Trophoblast cell (in vitro differentiated cells and primary cell): ENCODE results near the gene SUFU.

Experiments used
- DNase-seq, 2 donors: peaks; one replicate each; pipeline ENCODE4 v3.0.0-alpha.2; 2016
- H2AFZ ChIP-seq: 2 replicates; pipeline ENCODE4 v1.6.1; 2013; ENCODE audit warnings: low read length, moderate library complexity, mild to moderate bottlenecking; ENCODE audit not compliant: insufficient read depth, poor library complexity
- H2AK5ac ChIP-seq: 2 replicates; pipeline ENCODE4 v1.6.1; 2013; ENCODE audit warnings: mild to moderate bottlenecking, low read length
- H2BK120ac ChIP-seq: 2 replicates; pipeline ENCODE4 v1.6.1; 2013; ENCODE audit warnings: low read length, mild to moderate bottlenecking, moderate library complexity; ENCODE audit not compliant: insufficient read depth, poor library complexity
- H2BK12ac ChIP-seq: 2 replicates; pipeline ENCODE4 v1.6.1; 2013; ENCODE audit warnings: mild to moderate bottlenecking, low read length, moderate library complexity
- H2BK5ac ChIP-seq: 2 replicates; pipeline ENCODE4 v1.6.1; 2013; ENCODE audit warnings: low read length, low read depth, moderate library complexity, mild to moderate bottlenecking; ENCODE audit not compliant: poor library complexity
- H3K14ac ChIP-seq: 2 replicates; pipeline ENCODE4 v1.6.1; 2013; ENCODE audit warnings: mild to moderate bottlenecking, low read length
- H3K18ac ChIP-seq: 2 replicates; pipeline ENCODE4 v1.6.1; 2013; ENCODE audit warnings: mild to moderate bottlenecking, low read length
- H3K23ac ChIP-seq: 2 replicates; pipeline ENCODE4 v1.6.1; 2013; ENCODE audit warnings: low read length
- H3K27ac ChIP-seq: 2 replicates; pipeline ENCODE4 v1.5.1; 2013; ENCODE audit warnings: low read depth, mild to moderate bottlenecking, inconsistent platforms, low read length, moderate library complexity
- H3K27me3 ChIP-seq: 2 replicates; pipeline ENCODE4 v1.6.1; 2013; ENCODE audit warnings: inconsistent platforms, mild to moderate bottlenecking, low read length, moderate library complexity; ENCODE audit not compliant: insufficient read depth
- H3K36me3 ChIP-seq, 2 experiments: 1 replicate in 1 of 2; 2 replicates in 1 of 2; pipeline ENCODE4 v1.6.1; 2013; ENCODE audit warnings: low read length in 2 of 2, mild to moderate bottlenecking in 2 of 2, moderate library complexity in 1 of 2; ENCODE audit not compliant: insufficient read depth in 2 of 2, control insufficient read depth in 1 of 2
- H3K4ac ChIP-seq: 2 replicates; pipeline ENCODE4 v1.6.1; 2013; ENCODE audit warnings: low read depth, mild to moderate bottlenecking, low read length, moderate library complexity
- H3K4me1 ChIP-seq, 2 experiments: 1 replicate in 1 of 2; 2 replicates in 1 of 2; pipeline ENCODE4 v1.6.1; 2013; ENCODE audit warnings: low read length in 2 of 2, mild to moderate bottlenecking in 2 of 2, moderate library complexity in 1 of 2; ENCODE audit not compliant: insufficient read depth in 2 of 2, control insufficient read depth in 1 of 2
- H3K4me2 ChIP-seq: 2 replicates; pipeline ENCODE4 v1.6.1; 2013; ENCODE audit warnings: inconsistent platforms, mild to moderate bottlenecking, low read length, moderate library complexity
- H3K4me3 ChIP-seq: 2 replicates; pipeline ENCODE4 v1.5.1; 2013; ENCODE audit warnings: mild to moderate bottlenecking, low read depth, low read length, inconsistent platforms
- H3K79me1 ChIP-seq: one replicate; pipeline ENCODE4 v1.6.1; 2013; ENCODE audit warnings: low read length
- H3K79me2 ChIP-seq: 2 replicates; pipeline ENCODE4 v1.6.1; 2013; ENCODE audit warnings: low read length, mild to moderate bottlenecking; ENCODE audit not compliant: control insufficient read depth, insufficient read depth, poor library complexity
- H3K9ac ChIP-seq: 2 replicates; pipeline ENCODE4 v1.6.1; 2013; ENCODE audit warnings: mild to moderate bottlenecking, low read length
- H3K9me3 ChIP-seq: 2 replicates; pipeline ENCODE4 v1.6.1; 2013; ENCODE audit warnings: low read depth, mild to moderate bottlenecking, control low read depth, inconsistent platforms, low read length; ENCODE audit not compliant: insufficient read depth
- H4K12ac ChIP-seq: 2 replicates; pipeline ENCODE4 v1.6.1; 2013; ENCODE audit warnings: low read depth, mild to moderate bottlenecking, low read length, moderate library complexity
- H4K8ac ChIP-seq: 2 replicates; pipeline ENCODE4 v1.6.1; 2013; ENCODE audit warnings: low read depth, mild to moderate bottlenecking, low read length, moderate library complexity
- H4K91ac ChIP-seq: one replicate; pipeline ENCODE4 v1.6.1; 2013; ENCODE audit warnings: low read depth, mild to moderate bottlenecking, low read length, moderate library complexity
- WGBS: extraction: QIAGEN DNeasy Blood & Tissue Kit; methylation state at CpG from one replicate; pipeline ENCODE4 v1.1.7; 2013; ENCODE audit warnings: missing lambda C conversion rate; ENCODE audit not compliant: insufficient read length, insufficient coverage; ENCODE audit errors: extremely low coverage; 5-methylcytosine and 5-hydroxymethylcytosine counted together

The SUFU gene

DNA sequence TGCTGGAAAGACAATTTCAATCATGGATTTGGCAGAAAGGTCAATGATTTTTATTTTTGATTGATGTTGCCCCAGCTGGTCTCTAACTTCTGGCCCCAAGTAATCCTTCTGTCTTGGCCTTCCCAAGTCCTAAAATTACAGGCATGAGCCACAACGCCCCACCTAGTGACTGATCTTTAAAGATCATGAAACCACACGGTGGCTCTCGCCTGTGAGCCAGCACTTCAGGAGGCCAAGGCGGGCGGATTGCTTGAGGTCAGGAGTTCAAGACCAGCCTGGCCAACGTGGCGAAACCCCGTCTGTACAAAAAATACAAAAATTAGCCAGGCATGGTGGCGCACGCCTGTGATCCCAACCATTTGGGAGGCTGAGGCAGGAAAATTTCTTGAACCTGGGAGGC is 39.8 kb upstream of the SUFU start:
- no peak for DNase-seq
- Histone ChIP-seq H3K4me1 (peaks cover 11 to 19% of the 10 kb centered on the region in 2 experiments), H3K14ac (no peak overlapping the region), H3K18ac (no peak overlapping the region), H3K23ac (no peak overlapping the region), H2BK5ac (no peak overlapping the region), H4K12ac (no peak overlapping the region), H2AFZ (no peak overlapping the region), H3K4ac (no peak overlapping the region), H3K9me3 (peaks cover 1% of the 10 kb centered on the region), H2AK5ac (no peak overlapping the region), H4K8ac (no peak overlapping the region), H3K9ac (no peak overlapping the region), H2BK120ac (no peak overlapping the region), H3K27me3 (no peaks in the 10 kb centered on the region), H3K4me2 (no peak overlapping the region), H3K27ac (no peak overlapping the region), H3K36me3 (peaks cover 0 to 1% of the 10 kb centered on the region in 2 experiments), H3K79me2 (peaks cover 3% of the 10 kb centered on the region), H3K4me3 (no peak overlapping the region), H4K91ac (no peak overlapping the region), H2BK12ac (no peak overlapping the region), H3K79me1 (peaks cover 6% of the 10 kb centered on the region)
- WGBS: no CpG with 5 or more reads among the region's 10 CpGs

DNA sequence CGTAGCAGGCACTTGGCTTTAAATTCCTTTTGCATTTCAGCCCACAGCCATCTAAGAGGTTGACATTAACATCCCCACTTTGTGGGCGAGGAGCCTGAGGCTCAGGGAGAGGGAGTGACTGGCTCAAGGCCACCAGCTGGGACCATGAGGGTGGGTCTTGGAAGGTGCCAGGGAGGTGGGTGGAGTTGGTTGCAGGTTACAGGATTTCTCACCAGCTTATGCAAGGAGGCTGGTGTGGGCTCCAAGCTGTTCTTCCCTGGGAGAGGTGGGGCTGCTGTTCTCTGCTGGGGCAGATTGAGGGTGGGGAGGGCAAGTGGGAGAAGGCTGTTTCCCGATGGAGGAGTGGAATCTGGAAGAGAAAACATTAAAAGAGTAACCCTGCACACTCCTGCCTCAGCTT is 38.3 kb upstream of the SUFU start:
- Histone ChIP-seq H2BK5ac (no peak overlapping the region), H2BK12ac (no peak overlapping the region), H4K91ac (no peak overlapping the region), H3K9ac (no peak overlapping the region), H2AFZ (no peak overlapping the region), H3K4me3 (no peak overlapping the region), H3K79me2 (peaks cover 3% of the 10 kb centered on the region), H3K27ac (no peak overlapping the region), H3K79me1 (peaks cover 6% of the 10 kb centered on the region), H3K36me3 (peaks cover 2 to 4% of the 10 kb centered on the region in 2 experiments), H3K23ac (no peak overlapping the region), H3K18ac (no peak overlapping the region), H3K4ac (no peak overlapping the region), H3K4me1 (peaks cover 11 to 19% of the 10 kb centered on the region in 2 experiments), H2AK5ac (no peak overlapping the region), H3K4me2 (no peak overlapping the region), H3K9me3 (peaks cover 1% of the 10 kb centered on the region), H4K12ac (no peak overlapping the region), H2BK120ac (no peak overlapping the region), H4K8ac (no peak overlapping the region), H3K27me3 (no peaks in the 10 kb centered on the region), H3K14ac (no peak overlapping the region)
- no peak for DNase-seq
- no CpG with 5 or more reads among the region's 3 CpGs for WGBS

DNA sequence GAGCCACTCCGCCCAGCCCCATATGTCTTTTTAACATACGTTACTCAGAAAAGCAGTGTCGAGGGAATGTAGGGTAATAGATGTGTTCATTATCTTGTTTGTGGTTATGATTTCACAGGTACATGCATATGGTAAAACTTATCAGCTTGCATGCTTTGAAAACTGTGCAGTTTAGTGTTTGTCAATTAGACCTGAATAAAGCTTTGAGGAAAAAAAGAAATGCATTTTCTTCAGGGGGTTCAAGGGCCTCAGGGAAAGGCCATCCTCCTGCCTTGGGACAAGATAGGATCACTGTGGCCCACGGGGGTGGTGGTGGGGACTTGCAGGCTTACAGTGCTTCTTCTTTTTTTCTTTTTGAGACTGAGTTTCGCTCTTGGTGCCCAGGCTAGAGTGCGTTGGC is 36.5 kb upstream of the SUFU start:
- no peak overlapping the region for H3K4me3 ChIP-seq
- H2AK5ac ChIP-seq: no peak overlapping the region
- no peaks in the 10 kb centered on the region for H3K27me3 ChIP-seq
- no peak overlapping the region for H4K8ac ChIP-seq
- H3K18ac ChIP-seq: no peak overlapping the region
- no peak for DNase-seq
- H3K36me3 ChIP-seq: peaks cover 2 to 7% of the 10 kb centered on the region in 2 experiments
- no peaks in the 10 kb centered on the region for H3K79me1 ChIP-seq
- H3K9me3 ChIP-seq: no peaks in the 10 kb centered on the region
- H3K4ac ChIP-seq: no peak overlapping the region
- H3K79me2 ChIP-seq: no peaks in the 10 kb centered on the region
- H4K91ac ChIP-seq: no peak overlapping the region
- H3K4me2 ChIP-seq: no peak overlapping the region
- H4K12ac ChIP-seq: no peak overlapping the region
- no peak overlapping the region for H2BK120ac ChIP-seq
- peaks cover 0 to 5% of the 10 kb centered on the region in 2 experiments for H3K4me1 ChIP-seq
- H3K14ac ChIP-seq: no peak overlapping the region
- H3K27ac ChIP-seq: no peak overlapping the region
- no peak overlapping the region for H2BK12ac ChIP-seq
- H3K9ac ChIP-seq: no peak overlapping the region
- no peak overlapping the region for H2AFZ ChIP-seq
- WGBS: no CpG with 5 or more reads among the region's 6 CpGs
- no peak overlapping the region for H3K23ac ChIP-seq
- no peak overlapping the region for H2BK5ac ChIP-seq

DNA sequence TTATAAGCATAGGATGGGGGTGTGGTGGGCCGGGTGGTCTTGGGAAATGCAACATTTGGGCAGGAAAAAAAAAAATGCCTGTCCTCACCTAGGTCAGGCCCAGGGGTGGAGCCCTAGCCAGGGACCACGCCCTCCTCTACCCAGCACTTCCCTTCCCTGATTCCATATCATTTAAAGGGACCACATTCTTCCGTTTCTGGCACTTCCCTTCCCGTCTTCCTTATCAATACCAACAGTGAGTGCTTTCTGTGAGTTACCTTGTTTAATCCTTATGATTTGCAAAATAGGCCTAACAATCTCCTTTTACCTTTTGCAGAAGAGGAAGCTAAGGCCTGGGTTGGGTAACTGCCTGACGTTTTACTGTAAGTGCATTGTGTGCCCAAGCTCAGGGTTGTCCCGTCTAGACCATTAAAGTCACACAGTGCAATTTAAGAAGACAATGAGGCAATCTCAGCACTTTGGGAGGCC is 35.8 kb upstream of the SUFU start:
- Histone ChIP-seq H3K23ac (no peak overlapping the region), H3K4me1 (peaks cover 0 to 5% of the 10 kb centered on the region in 2 experiments), H2BK12ac (no peak overlapping the region), H4K91ac (no peak overlapping the region), H4K8ac (no peak overlapping the region), H3K9ac (no peak overlapping the region), H3K79me1 (no peaks in the 10 kb centered on the region), H3K79me2 (no peaks in the 10 kb centered on the region), H3K4me3 (no peak overlapping the region), H2AK5ac (no peak overlapping the region), H3K9me3 (no peaks in the 10 kb centered on the region), H2AFZ (no peak overlapping the region), H3K27ac (no peak overlapping the region), H3K14ac (no peak overlapping the region), H3K27me3 (no peaks in the 10 kb centered on the region), H3K36me3 (peaks cover 2 to 7% of the 10 kb centered on the region in 2 experiments), H2BK120ac (no peak overlapping the region), H4K12ac (no peak overlapping the region), H2BK5ac (no peak overlapping the region), H3K18ac (no peak overlapping the region), H3K4ac (no peak overlapping the region), H3K4me2 (no peak overlapping the region)
- DNase-seq: no peak
- no CpG with 5 or more reads among the region's 6 CpGs for WGBS
